ENCODE measurements around the gene CREB3L2.

DNA sequence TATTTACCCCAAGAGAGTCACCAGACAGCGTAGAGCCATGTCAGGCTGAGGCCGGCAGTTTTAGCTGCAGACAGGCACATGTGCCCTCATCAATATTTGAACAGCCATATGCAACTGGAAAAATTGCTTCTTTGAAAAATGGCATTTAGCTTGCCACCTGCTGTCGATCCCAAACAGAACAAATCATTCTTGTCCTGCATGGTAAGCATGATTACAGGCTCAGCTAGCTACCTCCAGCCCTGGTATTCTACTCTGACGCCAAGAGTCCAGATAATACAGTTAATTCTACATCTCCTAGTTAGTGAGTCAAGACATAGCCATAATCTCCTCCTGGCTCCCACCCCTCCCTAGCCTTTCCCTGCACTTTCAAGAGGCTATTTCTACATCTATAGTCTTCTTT lies 7.7 kb downstream of the CREB3L2 start:
- TF ChIP-seq, protein P1, sequence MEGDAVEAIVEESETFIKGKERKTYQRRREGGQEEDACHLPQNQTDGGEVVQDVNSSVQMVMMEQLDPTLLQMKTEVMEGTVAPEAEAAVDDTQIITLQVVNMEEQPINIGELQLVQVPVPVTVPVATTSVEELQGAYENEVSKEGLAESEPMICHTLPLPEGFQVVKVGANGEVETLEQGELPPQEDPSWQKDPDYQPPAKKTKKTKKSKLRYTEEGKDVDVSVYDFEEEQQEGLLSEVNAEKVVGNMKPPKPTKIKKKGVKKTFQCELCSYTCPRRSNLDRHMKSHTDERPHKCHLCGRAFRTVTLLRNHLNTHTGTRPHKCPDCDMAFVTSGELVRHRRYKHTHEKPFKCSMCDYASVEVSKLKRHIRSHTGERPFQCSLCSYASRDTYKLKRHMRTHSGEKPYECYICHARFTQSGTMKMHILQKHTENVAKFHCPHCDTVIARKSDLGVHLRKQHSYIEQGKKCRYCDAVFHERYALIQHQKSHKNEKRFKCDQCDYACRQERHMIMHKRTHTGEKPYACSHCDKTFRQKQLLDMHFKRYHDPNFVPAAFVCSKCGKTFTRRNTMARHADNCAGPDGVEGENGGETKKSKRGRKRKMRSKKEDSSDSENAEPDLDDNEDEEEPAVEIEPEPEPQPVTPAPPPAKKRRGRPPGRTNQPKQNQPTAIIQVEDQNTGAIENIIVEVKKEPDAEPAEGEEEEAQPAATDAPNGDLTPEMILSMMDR (IDR thresholded peaks at IDR 0.05; ENCODE audit: poor library complexity), result no peak
- TF ChIP-seq EZH2 (IDR thresholded peaks at IDR 0.05; ENCODE audit: borderline replicate concordance), result no peak

Measured in hepatocyte (in vitro differentiated cells).